Naive thymus-derived CD4-positive, alpha-beta T cell (primary cell): ENCODE data around the gene PROM1. TPM values are rescaled to one million over a fixed set of nuclear protein-coding genes. Genes with fewer than 3 reads are reported as not detected.

Experiments
- ATAC-seq: fragments of 150-1000 bp; cut with Tn5 transposase; 2 replicates; pipeline ENCODE4 v1.10.0; 2021; ENCODE audit warnings: mild to moderate bottlenecking, moderate library complexity
- CTCF ChIA-PET: fragments of 350-600 bp; sonication (Branson Sonifier 250); formaldehyde crosslinking; loops from one replicate; lab custom pipeline; 2021; ENCODE audit warnings: antibody characterized with exemption; lab: Charles Lee
- POLR2A ChIA-PET: fragments of 350-600 bp; sonication (Branson Sonifier 250); formaldehyde crosslinking; loops from one replicate; lab custom pipeline; 2021; ENCODE audit warnings: antibody characterized with exemption, inconsistent platforms; lab: Charles Lee
- DNase-seq, 9 donors: peaks; one replicate each; pipeline versions ENCODE4 v3.0.0 to v3.0.0-alpha.2; 2020 to 2022; ENCODE audit warnings: mixed read lengths in 1 of 9
- H3K27ac ChIP-seq: one replicate; pipeline ENCODE4 v1.7.0; 2013; ENCODE audit warnings: mild to moderate bottlenecking, low read depth, low read length, moderate library complexity
- H3K27me3 ChIP-seq, 2 donors: one replicate each; pipeline ENCODE4 v1.7.0; 2013; ENCODE audit warnings: low read length in 2 of 2, mild to moderate bottlenecking in 2 of 2, moderate library complexity in 2 of 2; ENCODE audit not compliant: control insufficient read depth in 2 of 2, insufficient read depth in 2 of 2
- H3K36me3 ChIP-seq, 3 experiments: 1 replicate in 2 of 3; 2 replicates in 1 of 3; pipeline ENCODE4 v1.7.0; 2013; ENCODE audit warnings: low read length in 3 of 3, mild to moderate bottlenecking in 3 of 3, moderate library complexity in 1 of 3; ENCODE audit not compliant: insufficient read depth in 3 of 3, control insufficient read depth in 2 of 3
- H3K4me1 ChIP-seq, 2 donors: one replicate each; pipeline ENCODE4 v1.7.0; 2013; ENCODE audit warnings: low read length in 2 of 2, mild to moderate bottlenecking in 2 of 2, moderate library complexity in 1 of 2; ENCODE audit not compliant: control insufficient read depth in 2 of 2, insufficient read depth in 2 of 2
- H3K4me3 ChIP-seq: 2 replicates; pipeline ENCODE4 v1.7.0; 2013; ENCODE audit warnings: mild to moderate bottlenecking, low read length
- H3K9me3 ChIP-seq, 3 experiments: 1 replicate in 2 of 3; 2 replicates in 1 of 3; pipeline ENCODE4 v1.7.0; 2013; ENCODE audit warnings: low read length in 3 of 3; ENCODE audit not compliant: control insufficient read depth in 2 of 3
- H3K27ac Mint-ChIP-seq, 9 donors: one replicate each; pipeline ENCODE4 v1.8.0; 2020 to 2022; ENCODE audit warnings: mixed read lengths in 9 of 9, mild to moderate bottlenecking in 8 of 9, moderate library complexity in 5 of 9, inconsistent platforms in 2 of 9
- H3K27me3 Mint-ChIP-seq, 5 donors: one replicate each; pipeline ENCODE4 v1.8.0; 2021 to 2022; ENCODE audit warnings: mixed read lengths in 5 of 5, mild to moderate bottlenecking in 1 of 5
- H3K36me3 Mint-ChIP-seq, 5 donors: one replicate each; pipeline ENCODE4 v1.8.0; 2020 to 2022; ENCODE audit warnings: mixed read lengths in 5 of 5, mild to moderate bottlenecking in 3 of 5, inconsistent platforms in 1 of 5
- H3K4me1 Mint-ChIP-seq, 7 donors: one replicate each; pipeline ENCODE4 v1.8.0; 2020 to 2022; ENCODE audit warnings: mixed read lengths in 7 of 7, mild to moderate bottlenecking in 3 of 7, inconsistent platforms in 1 of 7
- H3K4me3 Mint-ChIP-seq, 10 donors: one replicate each; pipeline ENCODE4 v1.8.0; 2020 to 2022; ENCODE audit warnings: mild to moderate bottlenecking in 10 of 10, mixed read lengths in 10 of 10, moderate library complexity in 6 of 10, inconsistent platforms in 2 of 10
- H3K9me3 Mint-ChIP-seq, 11 donors: one replicate each; pipeline ENCODE4 v1.8.0; 2020 to 2022; ENCODE audit warnings: mixed read lengths in 11 of 11, mild to moderate bottlenecking in 4 of 11, inconsistent platforms in 1 of 11, moderate library complexity in 1 of 11
- intact Hi-C, 2 donors: fragments of 100-400 bp; cut with micrococcal nuclease; formaldehyde crosslinking; loops; one replicate each; pipeline ENCODE4 v1.15.1; 2023
- polyA plus RNA-seq, 2 donors: library from polyadenylated mRNA; unstranded; fragments of 300-500 nt; fragmentation: Illumina TruSeq; gene quantifications; one replicate each; pipeline ENCODE4 v1.2.3, GENCODE V29; 2021
- total RNA-seq, 6 experiments: library from RNA in 5 of 6; stranded (reverse) in 5 of 6; gene quantifications; 1 replicate in 5 of 6; 2 replicates in 1 of 6; pipeline ENCODE4 v1.2.3 and lab custom pipeline; 2021 to 2026

The PROM1 gene
- total and polyA plus RNA-seq, 7 experiments from 2014 or later: 0.13 to 2.6 TPM; not detected in 5

DNA sequence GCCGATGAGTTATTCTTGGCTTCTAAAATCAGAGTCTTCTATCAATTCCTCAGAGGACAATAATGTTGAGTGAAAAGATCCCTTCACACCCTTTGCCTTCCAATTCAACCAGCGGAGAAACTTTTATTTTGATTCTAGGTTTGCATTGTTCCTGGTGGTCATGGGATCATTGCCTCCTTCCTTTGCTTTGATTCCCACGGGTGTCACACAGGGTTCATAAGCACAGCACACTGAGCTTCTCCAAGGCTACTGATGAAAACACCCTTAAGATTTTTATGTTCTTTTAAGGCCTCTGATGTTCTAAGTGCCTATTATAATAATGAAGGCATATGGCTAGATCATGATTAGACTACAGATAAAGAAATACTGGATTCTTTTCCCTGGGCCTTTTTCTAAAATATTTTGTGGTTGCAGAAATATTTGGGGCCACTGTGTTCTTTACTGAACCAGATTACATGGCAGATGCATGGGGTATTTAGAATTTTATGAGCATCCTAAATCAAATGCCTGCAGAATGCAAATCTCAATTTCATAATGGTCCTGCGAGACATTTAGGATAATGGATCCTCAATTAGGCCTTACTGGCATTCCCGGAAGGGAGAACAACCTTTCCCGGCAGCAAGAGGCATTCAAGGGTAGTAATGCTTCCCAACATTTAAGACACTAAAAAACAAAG, 76.9 kb downstream of the PROM1 start:
- DNase-seq (no peak), ATAC-seq (no peak)
- Histone ChIP-seq H3K4me1 (no peaks in the 10 kb centered on the region), H3K9me3 (no peaks in the 10 kb centered on the region), H3K27me3 (no peaks in the 10 kb centered on the region), H3K36me3 (no peaks in the 10 kb centered on the region), H3K27ac (no peak overlapping the region), H3K4me3 (no peak overlapping the region)
- Mint-ChIP-seq H3K27me3 (peaks cover 3 to 14% (median 11%) of the 10 kb centered on the region in 5 donors), H3K9me3 (no peaks in the 10 kb centered on the region), H3K36me3 (no peaks in the 10 kb centered on the region), H3K4me1 (no peaks in the 10 kb centered on the region), H3K4me3 (no peak overlapping the region), H3K27ac (no peak overlapping the region)
- CTCF ChIA-PET: interaction anchor here (1.3 kb wide), 1 partner anchor 13 kb away, joined by 3 read pairs; no protein-coding TSS in a partner anchor
- POLR2A ChIA-PET: interaction anchor here (0.9 kb wide), 1 partner anchor 12 kb away, joined by 3 read pairs; no protein-coding TSS in a partner anchor
- intact Hi-C loops: no loop called here

- intact Hi-C loops: no loop called here
- H3K4me1 ChIP-seq: no peaks in the 10 kb centered on the region
- H3K4me3 ChIP-seq: no peak overlapping the region
- no peaks in the 10 kb centered on the region for H3K4me1 Mint-ChIP-seq
- ChIA-PET POLR2A (no interaction called here), CTCF (interaction anchor here (1.0 to 1.3 kb wide), 2 partner anchors 14 to 200 kb away, joined by 3 read pairs; no protein-coding TSS in a partner anchor)
- no peak overlapping the region for H3K27ac Mint-ChIP-seq
- no peak overlapping the region for H3K4me3 Mint-ChIP-seq
- ATAC-seq (no peak), DNase-seq (no peak)
- no peaks in the 10 kb centered on the region for H3K36me3 ChIP-seq
- peaks cover 3 to 14% (median 11%) of the 10 kb centered on the region in 5 donors for H3K27me3 Mint-ChIP-seq
- H3K9me3 Mint-ChIP-seq: no peaks in the 10 kb centered on the region
- no peaks in the 10 kb centered on the region for H3K27me3 ChIP-seq
- H3K36me3 Mint-ChIP-seq: no peaks in the 10 kb centered on the region
- H3K9me3 ChIP-seq: no peaks in the 10 kb centered on the region
- no peak overlapping the region for H3K27ac ChIP-seq
These were observed 78.1 kb downstream of the PROM1 start for GRCh38 chr4:16005676-16006075.

GRCh38 chr4:16001484-16001858, 82.4 kb downstream of the PROM1 start:
- H3K27me3 Mint-ChIP-seq: peaks cover 0 to 8% (median 3%) of the 10 kb centered on the region in 5 donors
- H3K27ac Mint-ChIP-seq: no peak overlapping the region
- ChIA-PET POLR2A (no interaction called here), CTCF (interaction anchor here (0.8 to 1.9 kb wide), 5 partner anchors 25 to 272 kb away, joined by 3 to 10 read pairs (median 3); no protein-coding TSS in a partner anchor)
- no peaks in the 10 kb centered on the region for H3K4me1 ChIP-seq
- no peaks in the 10 kb centered on the region for H3K36me3 Mint-ChIP-seq
- no peaks in the 10 kb centered on the region for H3K36me3 ChIP-seq
- no peak overlapping the region for H3K27ac ChIP-seq
- DNase-seq: peak in 8 of 9 donors; percentile 13 to 59 (median 47)
- H3K9me3 ChIP-seq: no peaks in the 10 kb centered on the region
- H3K4me3 Mint-ChIP-seq: no peak overlapping the region
- no peak overlapping the region for H3K4me3 ChIP-seq
- intact Hi-C loops: loop anchor here (1.0 to 5.0 kb wide), 8 partner anchors 38 to 770 kb away; partner anchors contain the start of gene FGFBP2 (in 2 of the 2)
- ATAC-seq: peak; percentile 95
- H3K9me3 Mint-ChIP-seq: no peaks in the 10 kb centered on the region
- H3K27me3 ChIP-seq: no peaks in the 10 kb centered on the region
- no peaks in the 10 kb centered on the region for H3K4me1 Mint-ChIP-seq

- no peaks in the 10 kb centered on the region for H3K36me3 ChIP-seq
- H3K27me3 Mint-ChIP-seq: peaks cover 0 to 4% (median 3%) of the 10 kb centered on the region in 5 donors
- POLR2A ChIA-PET: no interaction called here
- intact Hi-C loops: loop anchor here (1.0 to 5.0 kb wide), 8 partner anchors 38 to 770 kb away; partner anchors contain the start of gene FGFBP2 (in 2 of the 2)
- H3K9me3 Mint-ChIP-seq: no peaks in the 10 kb centered on the region
- DNase-seq (peak in 1 of 9 donors; percentile 16), ATAC-seq (no peak)
- H3K9me3 ChIP-seq: no peaks in the 10 kb centered on the region
- no peak overlapping the region for H3K4me3 ChIP-seq
- H3K4me1 Mint-ChIP-seq: no peaks in the 10 kb centered on the region
- no peak overlapping the region for H3K27ac Mint-ChIP-seq
- no peaks in the 10 kb centered on the region for H3K27me3 ChIP-seq
- H3K36me3 Mint-ChIP-seq: no peaks in the 10 kb centered on the region
- no peak overlapping the region for H3K4me3 Mint-ChIP-seq
- no peaks in the 10 kb centered on the region for H3K4me1 ChIP-seq
- CTCF ChIA-PET: interaction anchor here (0.6 to 1.9 kb wide), 5 partner anchors 25 to 195 kb away, joined by 3 to 10 read pairs (median 3); no protein-coding TSS in a partner anchor
- H3K27ac ChIP-seq: no peak overlapping the region
These were observed 82.9 kb downstream of the PROM1 start for GRCh38 chr4:16000708-16001483.

GRCh38 chr4:15996773-15997172, 87.0 kb downstream of the PROM1 start:
- intact Hi-C loops: no loop called here
- H3K27me3 Mint-ChIP-seq: peaks cover 0 to 19% (median 0%) of the 10 kb centered on the region in 5 donors
- no peak overlapping the region for H3K4me3 Mint-ChIP-seq
- H3K4me1 Mint-ChIP-seq: peaks cover 0 to 3% (median 0%) of the 10 kb centered on the region in 7 donors
- H3K36me3 Mint-ChIP-seq: no peaks in the 10 kb centered on the region
- no peaks in the 10 kb centered on the region for H3K4me1 ChIP-seq
- no peaks in the 10 kb centered on the region for H3K36me3 ChIP-seq
- no peak overlapping the region for H3K27ac Mint-ChIP-seq
- H3K27me3 ChIP-seq: no peaks in the 10 kb centered on the region
- ATAC-seq (peak; percentile 1), DNase-seq (no peak)
- H3K9me3 Mint-ChIP-seq: no peaks in the 10 kb centered on the region
- no peak overlapping the region for H3K27ac ChIP-seq
- H3K9me3 ChIP-seq: no peaks in the 10 kb centered on the region
- no peak overlapping the region for H3K4me3 ChIP-seq
- POLR2A ChIA-PET: no interaction called here
- CTCF ChIA-PET: interaction anchor here (0.7 to 1.2 kb wide), 2 partner anchors 23 to 191 kb away, joined by 3 to 4 read pairs; no protein-coding TSS in a partner anchor

DNA sequence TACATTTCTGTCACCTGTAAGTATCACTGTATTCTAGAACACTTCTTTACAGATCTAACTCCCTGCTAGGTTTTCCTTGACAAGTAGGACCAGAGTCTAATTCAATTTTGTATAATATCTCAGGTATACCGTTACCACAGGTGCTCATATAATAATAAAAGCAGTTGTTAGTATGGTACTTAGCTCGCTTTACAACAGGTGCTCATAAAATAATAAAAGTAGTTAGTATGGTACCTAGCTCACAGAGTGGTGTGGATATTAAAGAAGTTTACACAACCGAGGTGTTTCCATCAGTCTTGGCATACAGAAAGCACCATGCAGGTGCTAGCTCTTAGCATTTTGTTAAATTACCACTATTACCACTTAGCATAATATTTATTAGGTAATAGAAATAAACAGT, 88.0 kb downstream of the PROM1 start:
- DNase-seq (no peak), ATAC-seq (no peak)
- Histone ChIP-seq H3K9me3 (no peaks in the 10 kb centered on the region), H3K4me3 (no peak overlapping the region), H3K27me3 (no peaks in the 10 kb centered on the region), H3K36me3 (no peaks in the 10 kb centered on the region), H3K27ac (no peak overlapping the region), H3K4me1 (no peaks in the 10 kb centered on the region)
- Mint-ChIP-seq H3K36me3 (no peaks in the 10 kb centered on the region), H3K27me3 (peaks cover 0 to 23% (median 5%) of the 10 kb centered on the region in 5 donors), H3K9me3 (no peaks in the 10 kb centered on the region), H3K4me1 (peaks cover 0 to 3% (median 0%) of the 10 kb centered on the region in 7 donors), H3K4me3 (no peak overlapping the region), H3K27ac (no peak overlapping the region)
- intact Hi-C loops: no loop called here
- ChIA-PET POLR2A (interaction anchor here (1.1 kb wide), 1 partner anchor 9 kb away, joined by 3 read pairs; no protein-coding TSS in a partner anchor), CTCF (interaction anchor here (0.9 to 1.2 kb wide), 2 partner anchors 9 to 190 kb away, joined by 3 to 4 read pairs; no protein-coding TSS in a partner anchor)
